MM.1S (cell line): Measurements from ENCODE around the gene PPP1R11.

Experiments
- DNase-seq: peaks from one replicate; pipeline ENCODE4 v3.0.0-alpha.2; 2015
- H2AFZ ChIP-seq: fragments of 300-600 bp; sonication (generic); 2 replicates; pipeline ENCODE4 v1.6.0; 2016; ENCODE audit warnings: antibody characterized with exemption, low read length
- H3F3A ChIP-seq: fragments of 300-600 bp; sonication (generic); 2 replicates; pipeline ENCODE4 v1.6.1; 2016; ENCODE audit warnings: mild to moderate bottlenecking, antibody characterized with exemption, low read length, moderate library complexity, mixed read lengths; ENCODE audit not compliant: insufficient read depth
- H3K27ac ChIP-seq: fragments of 300-600 bp; sonication (generic); 2 replicates; pipeline ENCODE4 v1.5.1; 2016; ENCODE audit warnings: mild to moderate bottlenecking, low read length
- H3K27me3 ChIP-seq: fragments of 300-600 bp; sonication (generic); replicated peaks from 2 replicates; pipeline ENCODE4 v1.6.0; 2016; ENCODE audit warnings: low read length; ENCODE audit not compliant: insufficient read depth
- H3K36me3 ChIP-seq: fragments of 300-600 bp; sonication (generic); replicated peaks from 2 replicates; pipeline ENCODE4 v1.6.1; 2016; ENCODE audit warnings: mild to moderate bottlenecking, low read length, mixed read lengths; ENCODE audit not compliant: insufficient read depth
- H3K4me1 ChIP-seq: fragments of 300-600 bp; sonication (generic); 2 replicates; pipeline ENCODE4 v1.6.1; 2016; ENCODE audit warnings: low read length, mixed read lengths
- H3K4me2 ChIP-seq: fragments of 300-600 bp; sonication (generic); 2 replicates; pipeline ENCODE4 v1.6.0; 2016; ENCODE audit warnings: low read depth, low read length
- H3K4me3 ChIP-seq: fragments of 300-600 bp; sonication (generic); 2 replicates; pipeline ENCODE4 v1.5.1; 2016; ENCODE audit warnings: low read length, mixed read lengths
- H3K79me2 ChIP-seq: fragments of 300-600 bp; sonication (generic); 2 replicates; pipeline ENCODE4 v1.6.1; 2016; ENCODE audit warnings: mixed run types, low read length, mixed read lengths
- H3K9ac ChIP-seq: fragments of 300-600 bp; sonication (generic); 2 replicates; pipeline ENCODE4 v1.6.1; 2016; ENCODE audit warnings: low read length, mixed read lengths
- H3K9me2 ChIP-seq: fragments of 300-600 bp; sonication (generic); replicated peaks from 2 replicates; pipeline ENCODE4 v1.6.1; 2016; ENCODE audit warnings: mild to moderate bottlenecking, low read length, mixed read lengths; ENCODE audit not compliant: insufficient read depth
- H3K9me3 ChIP-seq: fragments of 300-600 bp; sonication (generic); replicated peaks from 2 replicates; pipeline ENCODE4 v1.6.1; 2016; ENCODE audit warnings: mild to moderate bottlenecking, low read length, mixed read lengths; ENCODE audit not compliant: insufficient read depth
- H4K20me1 ChIP-seq: fragments of 300-600 bp; sonication (generic); 2 replicates; pipeline ENCODE4 v1.6.1; 2016; ENCODE audit warnings: mild to moderate bottlenecking, low read length, moderate library complexity, mixed read lengths; ENCODE audit not compliant: insufficient read depth
- EZH2 ChIP-seq: fragments of 300-600 bp; sonication (generic); optimal IDR thresholded peaks from 2 replicates; pipeline ENCODE3; 2017; ENCODE audit warnings: low read depth, mild to moderate bottlenecking, antibody characterized with exemption, low read length, mixed read lengths
- EZH2phosphoT487 ChIP-seq: fragments of 300-600 bp; sonication (generic); IDR thresholded peaks from 2 replicates; pipeline ENCODE4 v1.6.1; 2018; ENCODE audit warnings: antibody characterized with exemption, low read length
- TF ChIP-seq, protein P1 (sequence below): fragments of 300-600 bp; sonication (generic); IDR thresholded peaks from 2 replicates; pipeline ENCODE4 v1.5.1; 2016; ENCODE audit warnings: antibody characterized with exemption, low read length, mixed read lengths

PPP1R11 gene

DNA sequence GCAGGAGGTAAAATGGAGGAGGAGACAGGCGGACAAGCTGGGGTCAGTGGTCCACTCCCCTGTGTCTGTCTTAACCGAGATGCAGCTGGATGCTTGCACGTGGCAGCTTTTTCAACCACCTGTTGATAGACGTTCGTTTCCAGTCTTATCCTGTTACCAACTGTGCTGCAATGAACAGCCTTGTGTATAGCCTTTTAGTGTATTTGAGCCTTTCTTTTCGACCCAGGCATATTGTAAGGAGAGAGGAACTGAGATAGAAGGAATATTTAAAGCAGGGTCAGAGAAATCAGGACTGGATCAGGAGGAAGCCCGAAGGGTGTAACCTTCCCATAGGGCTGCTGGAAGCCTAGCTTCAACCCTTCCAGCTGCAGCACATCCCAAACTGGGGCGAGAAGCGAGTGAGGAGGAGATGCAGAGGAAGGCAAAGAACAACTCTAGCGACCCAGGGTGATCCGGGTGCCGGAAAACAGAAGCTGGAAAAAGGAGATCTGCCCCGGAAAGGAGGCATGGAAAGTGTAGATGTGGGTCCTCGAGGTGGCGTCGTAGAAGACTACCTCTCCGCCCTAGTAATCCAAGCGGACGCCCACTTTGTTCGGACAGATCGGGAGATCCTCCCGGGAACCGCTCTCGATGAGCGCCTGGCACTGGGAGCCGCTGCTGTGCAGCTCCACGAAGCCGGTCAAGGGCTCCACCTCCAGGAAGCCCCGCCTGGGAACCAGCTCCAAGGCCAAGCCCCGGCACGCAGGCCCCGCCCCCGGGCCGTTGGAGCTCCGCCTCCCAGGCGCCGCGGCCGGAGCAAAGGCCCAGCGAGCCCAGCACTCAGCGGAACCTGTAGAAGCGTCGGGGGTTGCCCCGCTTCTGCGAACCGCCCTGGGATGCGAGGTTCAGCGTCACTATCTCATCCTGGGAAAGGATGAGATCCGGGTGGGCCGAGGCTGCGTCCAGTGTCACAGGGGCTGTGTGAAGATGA is 34.7 kb downstream of the PPP1R11 start:
- peak overlapping the region; percentile 59 for H3K4me3 ChIP-seq
- H2AFZ ChIP-seq, result peak overlapping the region; percentile 94

DNA sequence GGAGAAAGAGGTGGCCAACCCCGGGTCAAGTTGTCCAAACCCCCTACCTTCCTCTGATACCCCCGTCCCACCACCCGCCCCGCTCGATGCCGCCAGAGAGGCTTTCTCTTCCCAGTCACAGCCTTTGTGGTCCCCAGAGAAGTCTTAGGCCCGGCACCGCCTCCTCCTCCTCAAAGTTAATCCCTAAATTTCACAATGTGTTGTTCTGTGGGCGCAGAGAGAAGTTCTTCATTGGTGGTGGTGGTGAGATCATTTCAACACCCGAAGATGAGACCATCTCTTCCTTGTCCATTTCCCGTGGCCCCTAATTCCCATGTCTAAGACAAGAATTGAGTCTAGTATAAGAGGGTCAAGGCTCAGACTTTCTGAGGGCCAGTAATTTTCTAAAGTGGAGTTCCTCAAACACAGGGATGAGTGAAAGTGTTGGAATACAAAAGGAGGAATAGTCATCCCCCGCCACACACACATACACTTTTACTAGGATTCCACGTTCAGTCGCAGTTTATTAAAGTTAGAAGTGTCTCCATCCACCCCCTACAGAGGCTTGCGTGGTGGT is 35.5 kb downstream of the PPP1R11 start:
- Histone ChIP-seq H3K4me2 (peak overlapping the region; percentile 100), H4K20me1 (no peaks in the 10 kb centered on the region), H3K9me3 (no peaks in the 10 kb centered on the region), H3K27me3 (peaks cover 40% of the 10 kb centered on the region), H3K27ac (no peak overlapping the region), H3K79me2 (no peaks in the 10 kb centered on the region), H3K36me3 (no peaks in the 10 kb centered on the region), H3K9ac (peak overlapping the region; percentile 13; the same call in 1 of the 2 replicates), H3K9me2 (no peaks in the 10 kb centered on the region), H3K4me3 (peak overlapping the region; percentile 64), H2AFZ (peak overlapping the region; percentile 94), H3K4me1 (peaks cover 15% of the 10 kb centered on the region), H3F3A (peaks cover 15% of the 10 kb centered on the region)
- TF ChIP-seq, protein P1, sequence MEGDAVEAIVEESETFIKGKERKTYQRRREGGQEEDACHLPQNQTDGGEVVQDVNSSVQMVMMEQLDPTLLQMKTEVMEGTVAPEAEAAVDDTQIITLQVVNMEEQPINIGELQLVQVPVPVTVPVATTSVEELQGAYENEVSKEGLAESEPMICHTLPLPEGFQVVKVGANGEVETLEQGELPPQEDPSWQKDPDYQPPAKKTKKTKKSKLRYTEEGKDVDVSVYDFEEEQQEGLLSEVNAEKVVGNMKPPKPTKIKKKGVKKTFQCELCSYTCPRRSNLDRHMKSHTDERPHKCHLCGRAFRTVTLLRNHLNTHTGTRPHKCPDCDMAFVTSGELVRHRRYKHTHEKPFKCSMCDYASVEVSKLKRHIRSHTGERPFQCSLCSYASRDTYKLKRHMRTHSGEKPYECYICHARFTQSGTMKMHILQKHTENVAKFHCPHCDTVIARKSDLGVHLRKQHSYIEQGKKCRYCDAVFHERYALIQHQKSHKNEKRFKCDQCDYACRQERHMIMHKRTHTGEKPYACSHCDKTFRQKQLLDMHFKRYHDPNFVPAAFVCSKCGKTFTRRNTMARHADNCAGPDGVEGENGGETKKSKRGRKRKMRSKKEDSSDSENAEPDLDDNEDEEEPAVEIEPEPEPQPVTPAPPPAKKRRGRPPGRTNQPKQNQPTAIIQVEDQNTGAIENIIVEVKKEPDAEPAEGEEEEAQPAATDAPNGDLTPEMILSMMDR, result no peak
- TF ChIP-seq EZH2phosphoT487, result no peak
- no peak for TF ChIP-seq EZH2
- no peak for DNase-seq

More for the DNA sequence above, 34.7 kb downstream of the PPP1R11 start:
- H3K27me3 ChIP-seq, result peaks cover 42% of the 10 kb centered on the region
- peaks cover 15% of the 10 kb centered on the region for H3K4me1 ChIP-seq
- no peaks in the 10 kb centered on the region for H3K9me2 ChIP-seq
- H3K36me3 ChIP-seq, result no peaks in the 10 kb centered on the region
- TF ChIP-seq, protein P1, result no peak; the same call in 1 of the 2 replicates
- TF ChIP-seq EZH2 (no peak), EZH2phosphoT487 (no peak)
- H4K20me1 ChIP-seq, result no peaks in the 10 kb centered on the region
- peak overlapping the region; percentile 13; the same call in 1 of the 2 replicates for H3K9ac ChIP-seq
- H3K9me3 ChIP-seq, result no peaks in the 10 kb centered on the region
- H3K27ac ChIP-seq, result no peak overlapping the region
- no peaks in the 10 kb centered on the region for H3K79me2 ChIP-seq
- peak; percentile 79 for DNase-seq
- peak overlapping the region; percentile 100 for H3K4me2 ChIP-seq
- peaks cover 15% of the 10 kb centered on the region for H3F3A ChIP-seq

DNA sequence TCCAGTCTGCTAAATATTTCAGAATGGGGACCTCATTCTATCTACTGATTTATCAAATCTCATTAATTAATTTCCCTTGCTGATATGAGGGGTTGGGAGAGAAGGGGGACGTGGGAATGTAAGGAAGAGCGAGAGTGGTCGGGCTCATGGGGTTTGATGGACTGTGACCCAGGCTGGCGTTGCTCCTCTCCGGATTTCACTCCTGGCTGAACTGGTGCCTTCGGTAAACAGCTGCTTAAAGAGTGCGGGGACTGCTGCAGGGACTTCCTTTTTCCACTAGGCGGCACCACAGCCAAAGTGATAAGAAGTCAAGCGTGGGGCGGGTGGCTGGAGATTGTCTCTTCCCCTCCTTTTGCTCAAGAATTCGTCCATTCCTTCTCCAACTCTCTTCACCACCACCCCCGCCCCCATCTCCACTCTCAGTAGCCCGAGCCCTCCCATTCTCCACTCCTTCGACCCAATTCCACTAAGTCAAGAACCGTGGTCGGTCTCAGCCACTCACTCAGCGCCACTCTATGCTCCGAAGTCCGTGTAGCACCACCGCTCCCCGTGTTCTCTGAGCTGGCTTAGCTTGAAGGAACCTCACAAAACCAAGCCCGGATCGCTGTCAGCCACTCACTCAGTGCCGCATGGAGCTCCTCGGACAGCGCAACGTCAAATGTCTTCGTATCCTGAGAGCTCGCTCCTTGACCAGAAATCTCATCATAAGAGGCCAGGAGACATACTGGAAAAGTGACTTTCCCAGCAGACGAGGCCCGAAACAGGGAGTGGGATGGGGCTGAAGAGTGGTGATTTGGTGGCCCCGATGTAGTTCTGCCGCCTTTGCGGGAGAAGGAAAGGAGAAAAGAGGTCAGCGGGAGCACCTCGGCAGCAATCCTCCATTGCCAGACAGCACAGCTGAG is 36.2 kb downstream of the PPP1R11 start:
- Histone ChIP-seq H3F3A (peaks cover 15% of the 10 kb centered on the region), H3K9me2 (no peaks in the 10 kb centered on the region), H3K4me3 (peak overlapping the region; percentile 64), H2AFZ (peak overlapping the region; percentile 94), H3K36me3 (no peaks in the 10 kb centered on the region), H3K9ac (peak overlapping the region; percentile 36; the same call in 1 of the 2 replicates), H3K27ac (no peak overlapping the region), H3K4me1 (peaks cover 15% of the 10 kb centered on the region), H3K9me3 (no peaks in the 10 kb centered on the region), H3K4me2 (peak overlapping the region; percentile 100), H3K27me3 (peaks cover 32% of the 10 kb centered on the region), H4K20me1 (no peaks in the 10 kb centered on the region), H3K79me2 (no peaks in the 10 kb centered on the region)
- peak; percentile 88 for DNase-seq
- TF ChIP-seq, protein P1, result peak; percentile 83
- TF ChIP-seq EZH2, result no peak
